T-helper 2 cell treated with Interferon-gamma antibody and Interleukin-4, amounts not matched to agents 100 ng/mL and 5 ng/mL, for 36 hours (primary cell): ENCODE results near the gene INSM2. TPM values are rescaled to one million over a fixed set of nuclear protein-coding genes. Genes with fewer than 3 reads are reported as not detected.

Experiments used
- intact Hi-C: fragments of 100-400 bp; cut with micrococcal nuclease; formaldehyde crosslinking; loops from one replicate; pipeline ENCODE4 v1.15.1; 2023
- total RNA-seq: library from RNA; stranded (reverse); gene quantifications from 2 replicates; pipeline ENCODE4 v1.2.3, GENCODE V29; 2022

The INSM2 gene
- total RNA-seq, 1 donor from 2014 or later, result not detected

DNA sequence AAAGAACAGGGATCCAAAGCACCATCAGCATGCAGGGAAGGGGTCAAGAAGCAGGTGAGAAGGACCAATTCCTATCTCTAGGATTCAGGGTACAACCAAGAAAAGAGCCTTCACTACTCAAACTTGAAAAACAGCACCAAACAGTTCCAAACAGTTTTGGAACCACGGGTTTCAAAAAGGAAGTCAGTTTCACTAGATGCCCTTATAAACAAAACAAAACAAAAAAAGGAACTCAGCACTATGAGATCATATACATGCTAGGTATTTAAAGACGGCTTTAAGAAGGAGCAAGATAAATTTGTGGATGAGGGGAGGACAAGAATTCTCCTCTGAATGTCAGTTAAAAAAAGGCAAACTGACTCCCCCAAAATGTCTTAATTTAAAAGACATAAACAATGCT lies 6.0 kb downstream of the INSM2 start:
- intact Hi-C loops, result no loop called here

GRCh38 chr14:35543006-35543405 lies 9.0 kb downstream of the INSM2 start:
- intact Hi-C loops, result no loop called here

DNA sequence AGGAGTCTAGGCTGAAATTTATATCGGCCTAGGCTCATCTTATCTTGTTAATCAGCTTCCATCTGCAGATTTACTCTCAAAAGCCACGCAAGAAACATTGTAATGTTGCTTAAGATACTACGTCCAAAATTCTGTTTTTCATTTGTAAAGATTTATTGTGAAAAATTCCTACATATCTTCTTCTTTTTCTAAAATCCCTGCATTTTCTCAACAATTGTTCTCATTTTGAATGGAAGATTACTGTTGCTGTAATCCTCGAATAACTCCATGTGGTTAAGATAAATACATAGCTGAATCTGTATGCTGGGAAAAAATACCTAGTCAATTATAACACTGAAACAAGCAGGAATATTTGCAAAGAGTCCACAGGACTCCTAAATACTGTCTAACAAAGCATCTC lies 15.6 kb downstream of the INSM2 start:
- intact Hi-C loops, result no loop called here

- intact Hi-C loops, result no loop called here
These were observed 17.1 kb downstream of the INSM2 start for GRCh38 chr14:35551081-35551480.

- intact Hi-C loops, result no loop called here
These were observed 19.8 kb downstream of the INSM2 start for GRCh38 chr14:35553808-35554207.

GRCh38 chr14:35556548-35556947 lies 22.6 kb downstream of the INSM2 start:
- intact Hi-C loops, result no loop called here

GRCh38 chr14:35557221-35557747 lies 23.3 kb downstream of the INSM2 start:
- intact Hi-C loops, result no loop called here

DNA sequence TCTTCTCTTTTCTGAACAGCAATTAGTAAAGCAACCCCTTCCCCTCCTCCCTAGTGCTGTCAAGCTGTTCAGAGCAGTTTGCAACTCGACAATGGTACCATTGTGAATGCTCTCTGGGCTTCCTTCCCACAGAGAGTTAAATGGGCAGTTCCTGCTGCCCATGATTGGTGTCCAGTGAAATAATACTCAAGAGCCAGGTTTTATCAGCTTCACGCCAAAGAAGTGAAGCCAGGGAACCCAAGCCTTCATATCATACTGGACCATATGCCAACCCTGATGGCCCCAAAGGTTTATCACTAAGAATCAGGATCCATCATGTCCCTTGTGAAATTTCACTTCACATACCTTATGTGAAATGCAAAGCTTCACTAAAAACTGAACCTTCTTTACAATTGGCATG lies 24.7 kb downstream of the INSM2 start:
- intact Hi-C loops, result no loop called here

DNA sequence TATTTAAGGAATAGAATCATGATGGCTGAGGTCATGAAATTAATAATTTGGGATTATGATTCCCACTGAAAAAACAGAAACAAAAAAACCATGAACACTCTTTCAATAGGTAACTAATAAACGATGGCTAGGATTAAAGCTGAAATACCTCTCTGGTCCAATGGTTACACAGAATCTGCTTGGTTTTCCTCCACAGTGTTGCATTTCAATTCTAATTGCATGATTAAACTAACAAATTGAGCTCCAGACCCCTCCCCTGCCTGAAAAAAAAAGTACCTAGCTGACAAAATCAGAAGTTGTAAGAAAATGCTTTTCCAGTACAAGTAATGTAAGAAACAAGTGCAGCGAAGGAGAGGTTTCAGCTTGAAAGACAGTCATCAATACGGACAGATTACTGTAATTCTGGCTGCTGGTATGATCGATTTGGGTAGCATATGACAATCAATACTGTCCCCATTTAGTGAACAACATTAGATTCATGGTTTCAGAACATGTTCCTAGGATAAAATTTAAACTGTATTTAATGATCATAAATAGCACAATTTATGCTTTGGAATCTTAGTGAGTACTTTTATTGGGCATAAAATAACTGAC lies 32.0 kb downstream of the INSM2 start:
- intact Hi-C loops, result no loop called here

DNA sequence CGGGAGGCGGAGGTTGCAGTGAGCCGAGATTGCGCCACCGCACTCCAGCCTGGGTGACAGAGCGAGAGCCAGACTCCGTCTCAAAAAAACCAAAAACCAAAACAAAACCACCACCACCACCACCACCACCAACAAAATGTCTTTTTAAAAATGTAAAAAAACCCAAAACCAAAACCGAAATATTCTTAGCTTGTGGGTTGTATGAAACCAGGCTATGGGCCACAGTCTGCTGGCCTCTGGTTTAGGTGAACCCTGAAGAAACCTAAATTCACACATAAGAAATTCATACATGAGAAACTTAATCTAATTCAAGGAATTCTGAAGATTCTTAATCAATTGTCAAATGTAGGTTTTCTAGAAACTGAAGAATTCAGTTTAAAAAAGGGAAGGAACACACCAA lies 37.6 kb downstream of the INSM2 start:
- intact Hi-C loops, result no loop called here

- intact Hi-C loops, result no loop called here
These were observed 39.9 kb downstream of the INSM2 start for GRCh38 chr14:35573911-35574310.

DNA sequence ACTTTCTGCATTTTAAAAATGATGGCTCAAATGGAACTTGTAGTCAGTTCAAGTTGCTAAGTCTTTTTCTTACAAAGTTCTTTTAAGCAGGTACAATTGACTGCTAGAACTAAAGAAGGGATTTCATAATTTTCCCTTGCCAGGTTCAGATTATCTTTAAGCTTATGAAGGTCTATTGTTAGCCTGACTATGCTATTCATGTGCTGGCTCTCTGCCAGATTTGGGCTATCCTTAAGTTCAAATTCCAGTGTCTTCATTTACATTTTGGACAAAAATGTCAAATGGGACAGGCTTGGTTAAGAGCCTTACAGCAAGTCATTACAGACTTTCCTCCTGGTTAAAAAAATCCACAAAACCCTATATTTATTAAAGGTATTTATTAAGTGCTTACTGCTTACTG lies 42.3 kb downstream of the INSM2 start:
- intact Hi-C loops, result no loop called here

- intact Hi-C loops, result no loop called here
These were observed 42.9 kb downstream of the INSM2 start for GRCh38 chr14:35576856-35577255.

GRCh38 chr14:35578135-35578534 lies 44.2 kb downstream of the INSM2 start:
- intact Hi-C loops, result no loop called here

GRCh38 chr14:35578639-35579038 lies 44.7 kb downstream of the INSM2 start:
- intact Hi-C loops, result no loop called here

Other genes with a start within 250 kb of the INSM2 start
- gene PSMA6, start 241.8 kb upstream of the INSM2 start, total RNA-seq, result 268 and 274 TPM in 2 replicates
- 101 and 113 TPM in 2 replicates for gene NFKBIA, start 129.4 kb upstream of the INSM2 start, total RNA-seq